HEK293 (cell line): ENCODE measurements around the gene SUPT5H.

Experiments used
- AEBP2 ChIP-seq: fragments of 450-650 bp; formaldehyde crosslinking; IDR thresholded peaks from 2 replicates; pipeline ENCODE4 v1.5.1; 2016; ENCODE audit warnings: missing biosample characterization, missing genetic modification characterization, borderline replicate concordance
- HOXD13 ChIP-seq: sonication (generic); formaldehyde crosslinking; IDR thresholded peaks from 2 replicates; pipeline ENCODE4 v1.8.0; 2022; ENCODE audit warnings: missing genetic modification reagents, borderline replicate concordance
- KLF16 ChIP-seq: fragments of 450-650 bp; formaldehyde crosslinking; IDR thresholded peaks from 2 replicates; pipeline ENCODE4 v1.5.1; 2017; ENCODE audit warnings: missing biosample characterization, missing genetic modification characterization
- KLF7 ChIP-seq: fragments of 450-650 bp; formaldehyde crosslinking; IDR thresholded peaks from 2 replicates; pipeline ENCODE4 v1.5.1; 2016; ENCODE audit warnings: missing biosample characterization, missing genetic modification characterization, borderline replicate concordance
- KLF8 ChIP-seq: fragments of 450-650 bp; formaldehyde crosslinking; IDR thresholded peaks from 2 replicates; pipeline ENCODE4 v1.5.1; 2016; ENCODE audit warnings: missing biosample characterization, missing genetic modification characterization
- PBX3 ChIP-seq: sonication (generic); formaldehyde crosslinking; IDR thresholded peaks from 2 replicates; pipeline ENCODE4 v1.8.1; 2022; ENCODE audit warnings: mild to moderate bottlenecking, moderate library complexity, missing genetic modification reagents
- PRDM1 ChIP-seq: fragments of 450-650 bp; formaldehyde crosslinking; IDR thresholded peaks from 2 replicates; pipeline ENCODE4; 2016; ENCODE audit warnings: missing biosample characterization, missing genetic modification characterization
- PRDM10 ChIP-seq: fragments of 450-650 bp; formaldehyde crosslinking; IDR thresholded peaks from 2 replicates; pipeline ENCODE4 v1.5.1; 2016; ENCODE audit warnings: missing biosample characterization, missing genetic modification characterization
- REPIN1 ChIP-seq: fragments of 450-650 bp; formaldehyde crosslinking; IDR thresholded peaks from 2 replicates; pipeline ENCODE4 v1.5.1; 2017; ENCODE audit warnings: missing biosample characterization, missing genetic modification characterization, low read depth
- ZBTB17 ChIP-seq: fragments of 450-650 bp; formaldehyde crosslinking; IDR thresholded peaks from 2 replicates; pipeline ENCODE4 v1.5.1; 2016; ENCODE audit warnings: missing biosample characterization, missing genetic modification characterization
- ZFP3 ChIP-seq: fragments of 450-650 bp; formaldehyde crosslinking; IDR thresholded peaks from 2 replicates; pipeline ENCODE4 v1.5.1; 2016; ENCODE audit warnings: low read depth, missing biosample characterization, missing genetic modification characterization
- ZNF2 ChIP-seq: fragments of 450-650 bp; formaldehyde crosslinking; IDR thresholded peaks from 2 replicates; pipeline ENCODE4 v1.5.1; 2016; ENCODE audit warnings: missing biosample characterization, missing genetic modification characterization
- ZNF280C ChIP-seq: fragments of 450-650 bp; formaldehyde crosslinking; IDR thresholded peaks from 2 replicates; pipeline ENCODE4 v1.5.1; 2016; ENCODE audit warnings: missing biosample characterization, missing genetic modification characterization
- ZNF362 ChIP-seq: fragments of 450-650 bp; formaldehyde crosslinking; IDR thresholded peaks from 2 replicates; pipeline ENCODE4 v1.5.1; 2016; ENCODE audit warnings: missing biosample characterization, missing genetic modification characterization
- ZNF391 ChIP-seq: fragments of 450-650 bp; formaldehyde crosslinking; IDR thresholded peaks from 2 replicates; pipeline ENCODE4 v1.5.1; 2016; ENCODE audit warnings: low read depth, missing biosample characterization, missing genetic modification characterization, borderline replicate concordance
- ZNF449 ChIP-seq: fragments of 450-650 bp; formaldehyde crosslinking; IDR thresholded peaks from 2 replicates; pipeline ENCODE4 v1.5.1; 2017; ENCODE audit warnings: missing biosample characterization, mild to moderate bottlenecking, missing genetic modification characterization, moderate library complexity
- ZNF580 ChIP-seq: fragments of 450-650 bp; formaldehyde crosslinking; IDR thresholded peaks from 2 replicates; pipeline ENCODE4 v1.5.1; 2016; ENCODE audit warnings: missing biosample characterization, missing genetic modification characterization
- ZNF645 ChIP-seq: fragments of 450-650 bp; formaldehyde crosslinking; IDR thresholded peaks from 2 replicates; pipeline ENCODE4; 2016; ENCODE audit warnings: missing biosample characterization, missing genetic modification characterization
- ZNF704 ChIP-seq: fragments of 450-650 bp; formaldehyde crosslinking; IDR thresholded peaks from 2 replicates; pipeline ENCODE4 v1.5.1; 2016; ENCODE audit warnings: missing biosample characterization, missing genetic modification characterization
- ZNF777 ChIP-seq: fragments of 450-650 bp; formaldehyde crosslinking; IDR thresholded peaks from 2 replicates; pipeline ENCODE4 v1.5.1; 2017; ENCODE audit warnings: missing biosample characterization, missing genetic modification characterization, borderline replicate concordance
- ZNF830 ChIP-seq: fragments of 450-650 bp; IDR thresholded peaks from 2 replicates; pipeline ENCODE4 v1.5.0; 2018; ENCODE audit warnings: missing biosample characterization, missing genetic modification characterization, low read depth, mild to moderate bottlenecking, moderate library complexity
- ZSCAN4 ChIP-seq: fragments of 450-650 bp; formaldehyde crosslinking; IDR thresholded peaks from 2 replicates; pipeline ENCODE4 v1.5.1; 2017; ENCODE audit warnings: missing biosample characterization, missing genetic modification characterization

The SUPT5H gene

GRCh38 chr19:39506944-39507714 lies 61.7 kb downstream of the SUPT5H start (continued):
- no peak; the same call in none of the 2 replicates for TF ChIP-seq ZNF280C
- TF ChIP-seq KLF16 (tag by site-specific recombination), result peak; percentile 72
- TF ChIP-seq KLF7, result peak; percentile 16; the same call in 1 of the 2 replicates
- peak; percentile 31; the same call in 1 of the 2 replicates for TF ChIP-seq KLF8 (tag by site-specific recombination)
- TF ChIP-seq AEBP2 (tag by site-specific recombination), result no peak
- TF ChIP-seq ZFP3 (tag by site-specific recombination), result no peak
- no peak for TF ChIP-seq ZNF449
- TF ChIP-seq ZNF580 (tag by site-specific recombination), result peak; percentile 65; the same call in 1 of the 2 replicates
- TF ChIP-seq ZNF2, result peak; percentile 79
- peak; percentile 97 for TF ChIP-seq PBX3 (CRISPR knock-in tag)
- TF ChIP-seq ZNF830, result no peak
- no peak; the same call in 1 of the 2 replicates for TF ChIP-seq ZNF391 (tag by site-specific recombination)
- TF ChIP-seq PRDM10 (tag by site-specific recombination), result no peak
- TF ChIP-seq ZBTB17, result peak; percentile 15; the same call in 1 of the 2 replicates
- no peak for TF ChIP-seq ZSCAN4 (tag by site-specific recombination)
- TF ChIP-seq ZNF704 (tag by site-specific recombination), result no peak
- peak; percentile 100 for TF ChIP-seq ZNF777 (tag by site-specific recombination)
- TF ChIP-seq ZNF645, result no peak
- no peak for TF ChIP-seq HOXD13 (CRISPR knock-in tag)
- no peak for TF ChIP-seq PRDM1 (tag by site-specific recombination)
- no peak for TF ChIP-seq REPIN1 (tag by site-specific recombination)
- no peak for TF ChIP-seq ZNF362 (tag by site-specific recombination)
